Measurements from ENCODE around the gene UBE2L5. TPM values are rescaled to one million over a fixed set of nuclear protein-coding genes. Genes with fewer than 3 reads are reported as not detected.
A peak's percentile ranks its signal among the peaks of the same experiment; 100 is the strongest.

The UBE2L5 gene
- total and polyA plus RNA-seq, 2 of the 8 experiments (the other 6 are each of a cell fraction or from before 2014, with no cell fraction given) = not detected

DNA sequence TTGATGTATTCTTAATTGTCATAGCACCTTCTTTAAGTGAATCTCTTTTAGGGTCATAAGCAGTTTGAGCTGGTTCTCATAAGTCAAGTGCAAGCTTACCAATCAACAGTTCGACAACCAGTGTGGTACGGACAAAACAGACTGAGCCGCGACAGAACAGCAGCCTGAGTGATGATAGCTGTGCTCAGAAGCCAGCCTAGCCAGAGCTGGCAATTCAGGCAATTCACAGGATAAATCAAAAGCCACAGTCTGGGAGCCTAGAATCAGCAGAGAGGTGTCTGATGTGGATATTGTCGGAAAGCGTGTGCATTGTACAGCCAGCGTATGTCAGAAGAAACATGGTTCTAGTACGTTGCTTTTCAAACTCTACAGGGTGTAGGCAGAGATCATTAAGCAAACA is 14.9 kb downstream of the UBE2L5 start:
- Histone ChIP-seq H2BK20ac (ENCODE audit: low read length) (no peak overlapping the region), H4K20me1 (replicated peaks in 1 of 2; ENCODE audit: control insufficient read depth in 1 of 2, insufficient read depth in 2 of 2, low read length in 2 of 2) (no peaks in the 10 kb centered on the region), H3K4me3 (ENCODE audit: extremely low read depth in 1 of 4, insufficient read depth in 2 of 4, low read depth in 3 of 4, low read length in 4 of 4) (no peak overlapping the region), H2AFZ (ENCODE audit: low read length) (no peak overlapping the region), H3K9me3 (ENCODE audit: insufficient read depth in 2 of 2, low read depth in 1 of 2, low read length in 1 of 2) (no peaks in the 10 kb centered on the region), H3K56ac (replicated peaks; ENCODE audit: insufficient read length, low read depth, low read length) (no peak overlapping the region), H2BK12ac (ENCODE audit: low read depth, low read length) (no peak overlapping the region), H3K79me2 (ENCODE audit: control insufficient read depth in 1 of 2, insufficient read depth in 2 of 2, low read length in 2 of 2) (no peaks in the 10 kb centered on the region), H4K8ac (ENCODE audit: extremely low read depth, insufficient read depth, low read length) (no peak overlapping the region), H3K23me2 (ENCODE audit: low read depth, low read length) (no peaks in the 10 kb centered on the region), H3K4ac (replicated peaks; ENCODE audit: insufficient read length, low read depth, low read length) (no peak overlapping the region), H3K27me3 (replicated peaks in 1 of 4; ENCODE audit: control insufficient read depth in 3 of 4, extremely low read depth in 1 of 4, insufficient read depth in 3 of 4, low read length in 3 of 4) (no peaks in the 10 kb centered on the region), H3K36me3 (ENCODE audit: control insufficient read depth in 2 of 4, insufficient read depth in 4 of 4, low read length in 3 of 4) (no peaks in the 10 kb centered on the region), H3K23ac (ENCODE audit: insufficient read length) (no peak overlapping the region), H3K9ac (replicated peaks in 1 of 4; ENCODE audit: extremely low read depth in 1 of 4, low read depth in 3 of 4, low read length in 3 of 4) (no peak overlapping the region; a peak in 1 of 7 replicates), H3K4me2 (ENCODE audit: insufficient read depth in 1 of 2, low read depth in 2 of 2, low read length in 2 of 2) (no peak overlapping the region), H3K14ac (ENCODE audit: insufficient read length) (no peak overlapping the region), H3K27ac (ENCODE audit: low read depth, low read length) (no peak overlapping the region), H3K4me1 (replicated peaks in 1 of 4; ENCODE audit: control insufficient read depth in 3 of 4, insufficient read depth in 4 of 4, low read length in 3 of 4) (no peaks in the 10 kb centered on the region), H4K5ac (ENCODE audit: insufficient read length, low read depth, low read length) (no peak overlapping the region), H4K91ac (replicated peaks; ENCODE audit: insufficient read length, low read length) (no peak overlapping the region), H2BK120ac (replicated peaks; ENCODE audit: low read depth, low read length) (no peak overlapping the region), H2BK5ac (ENCODE audit: low read depth, low read length) (no peak overlapping the region), H2BK15ac (ENCODE audit: low read length) (no peak overlapping the region; the same call in 1 of the 2 replicates), H3K79me1 (ENCODE audit: low read depth, low read length) (no peaks in the 10 kb centered on the region), H3K18ac (ENCODE audit: extremely low read depth, low read length) (no peak overlapping the region), H2AK5ac (ENCODE audit: low read depth, low read length) (no peak overlapping the region)
- FAIRE-seq (no peak), DNase-seq (ENCODE audit: low read depth in 1 of 2, low spot score in 2 of 2) (peak in 1 of 2 experiments; percentile 7)
- ChIA-PET CTCF (ENCODE audit: partially characterized antibody) (interaction anchor here (0.8 kb wide), 1 partner anchor 39 kb away, joined by 4 read pairs; no protein-coding TSS in a partner anchor), POLR2A (ENCODE audit: partially characterized antibody) (interaction anchor here (0.7 kb wide), 1 partner anchor 11 kb away, joined by 3 read pairs; no protein-coding TSS in a partner anchor)
- no peak for TF ChIP-seq GTF2F1 (IDR thresholded peaks at IDR 0.05; ENCODE audit: borderline replicate concordance, low read depth, low read length)
- WGBS, 2 experiments (ENCODE audit: extremely low coverage in 1 of 2, insufficient coverage in 1 of 2, insufficient read length in 1 of 2, insufficient replicate concordance in 2 of 2, low coverage in 1 of 2, low lambda C conversion rate in 2 of 2, missing lambda C conversion rate in 1 of 2) = 98% methylated on average over 8 of the region's 8 CpGs; no CpG with 5 or more reads in 1 of the 2 experiments

All from H1 (cell line).